SK-N-SH treated with all-trans-retinoic acid at 6 μM for 48 hours (cell line): Measurements from ENCODE around the gene MALL.
"Not testable (repeated sequence)": the region's sequence is repeated elsewhere in the genome, so short reads cannot be mapped to it uniquely, and the experiment has no call there.

Source experiments
- CSDC2 ChIP-seq: fragments of 250-450 bp; sonication (Bioruptor Pico); IDR thresholded peaks from 2 replicates; pipeline ENCODE4 v1.5.0; 2020; ENCODE audit warnings: mild to moderate bottlenecking, moderate library complexity
- ISL1 ChIP-seq: fragments of 250-450 bp; sonication (Bioruptor Pico); IDR thresholded peaks from 2 replicates; pipeline ENCODE4 v2.1.2; 2022; ENCODE audit warnings: mild to moderate bottlenecking, moderate library complexity
- PATZ1 ChIP-seq: fragments of 250-450 bp; sonication (Bioruptor Pico); IDR thresholded peaks from 2 replicates; pipeline ENCODE4 v1.8.0; 2020; ENCODE audit warnings: mild to moderate bottlenecking, moderate library complexity, borderline replicate concordance
- RARB ChIP-seq: fragments of 250-450 bp; sonication (Bioruptor Pico); IDR thresholded peaks from 2 replicates; pipeline ENCODE4 v1.8.0; 2021; ENCODE audit warnings: mild to moderate bottlenecking, moderate library complexity
- SNAI2 ChIP-seq: fragments of 250-450 bp; sonication (Bioruptor Pico); IDR thresholded peaks from 2 replicates; pipeline ENCODE4 v1.5.0; 2020; ENCODE audit warnings: mild to moderate bottlenecking, moderate library complexity
- ZNF8 ChIP-seq: fragments of 450-650 bp; formaldehyde crosslinking; IDR thresholded peaks from 2 replicates; pipeline ENCODE4 v1.5.0; 2020; ENCODE audit warnings: mild to moderate bottlenecking, moderate library complexity

- TF ChIP-seq RARB (CRISPR knock-in tag); ISL1 (CRISPR knock-in tag); CSDC2 (CRISPR knock-in tag); PATZ1; SNAI2 (CRISPR knock-in tag); ZNF8 (CRISPR knock-in tag): not testable (repeated sequence)
These were observed 39.7 kb downstream of the MALL start for GRCh38 chr2:110075896-110076295.
